Left lobe of liver (tissue), 2 donors: ENCODE results near the gene MYO18B. TPM values are rescaled to one million over a fixed set of nuclear protein-coding genes. Genes with fewer than 3 reads are reported as not detected.

ENCODE experiments used
- ATAC-seq: fragments of 200-7000 bp; cut with Tn5 transposase; one replicate; pipeline ENCODE4 v1.9.1; 2020; ENCODE audit warnings: mild to moderate bottlenecking, moderate library complexity
- DNase-seq: peaks from one replicate; pipeline ENCODE4 v3.0.0-alpha.2; 2020; ENCODE audit warnings: low spot score
- total RNA-seq: library from RNA; stranded (reverse); gene quantifications from one replicate; pipeline ENCODE4 v1.2.1, GENCODE V29; 2021
- donor health status: DM: no; HTN: no; CAD: no; lungs with moderate emphysema.
- donor health status: DM: no; HTN: yes; CAD: no.

MYO18B gene
- total RNA-seq, 1 donor from 2014 or later = not detected

- DNase-seq (no peak), ATAC-seq (no peak)
These were observed 330.6 kb downstream of the MYO18B start for GRCh38 chr22:26072621-26073020.

- no peak for DNase-seq
- no peak for ATAC-seq
These were observed 333.3 kb downstream of the MYO18B start for GRCh38 chr22:26075251-26075650.

GRCh38 chr22:26079009-26079408 lies 337.0 kb downstream of the MYO18B start:
- ATAC-seq (no peak), DNase-seq (no peak)

Other genes with a start within 250 kb of the MYO18B start
- gene GRK3, start 177.5 kb upstream of the MYO18B start, total RNA-seq = 1.3 TPM